Muscle of arm (tissue), 12 donors: ENCODE results near the gene SYTL1. TPM values are rescaled to one million over a fixed set of nuclear protein-coding genes. Genes with fewer than 3 reads are reported as not detected.

ENCODE experiments used
- DNase-seq: peaks from one replicate; pipeline ENCODE4 v3.0.0-alpha.2; 2013
- polyA plus RNA-seq, 12 donors: library from polyadenylated mRNA; unstranded; fragments of 120-200 nt; gene quantifications; one replicate each; pipeline ENCODE4 v1.2.1, GENCODE V29; 2013; ENCODE audit not compliant: insufficient read length in 12 of 12

Gene SYTL1
- polyA plus RNA-seq, 12 donors: 0.38 to 19.4 (median 0.83) TPM; not detected in 1

- no peak for DNase-seq
These were observed 25.0 kb upstream of the SYTL1 start for GRCh38 chr1:27316860-27317259.

GRCh38 chr1:27318136-27318535, 23.7 kb upstream of the SYTL1 start:
- no peak for DNase-seq

- no peak for DNase-seq
These were observed 23.2 kb upstream of the SYTL1 start for GRCh38 chr1:27318596-27318995.

- peak; percentile 96 for DNase-seq
These were observed 19.8 kb upstream of the SYTL1 start, which contains the start of gene TMEM222 for GRCh38 chr1:27321813-27322568. TSS of gene TMEM222 (plus strand) at chr1:27322163. CDS start at chr1:27322198, 35 bp downstream.

- DNase-seq: no peak
These were observed 19.1 kb upstream of the SYTL1 start for GRCh38 chr1:27322569-27323240.

GRCh38 chr1:27325286-27325685, 16.5 kb upstream of the SYTL1 start:
- DNase-seq: no peak

- no peak for DNase-seq
These were observed 13.9 kb upstream of the SYTL1 start for GRCh38 chr1:27327964-27328363.

GRCh38 chr1:27330786-27331185, 11.0 kb upstream of the SYTL1 start:
- no peak for DNase-seq

GRCh38 chr1:27331426-27331825, 10.4 kb upstream of the SYTL1 start:
- no peak for DNase-seq

GRCh38 chr1:27331922-27332321, 9.9 kb upstream of the SYTL1 start:
- DNase-seq: no peak

- no peak for DNase-seq
These were observed 9.1 kb upstream of the SYTL1 start for GRCh38 chr1:27332536-27333281.

GRCh38 chr1:27333717-27334279, 8.0 kb upstream of the SYTL1 start:
- no peak for DNase-seq

GRCh38 chr1:27335506-27336422, 6.1 kb upstream of the SYTL1 start:
- DNase-seq: no peak

- DNase-seq: no peak
These were observed 5.1 kb upstream of the SYTL1 start for GRCh38 chr1:27336756-27337155.

- no peak for DNase-seq
These were observed 3.1 kb upstream of the SYTL1 start for GRCh38 chr1:27338751-27339150.

- no peak for DNase-seq
These were observed 2.6 kb upstream of the SYTL1 start for GRCh38 chr1:27339213-27339612.

GRCh38 chr1:27342391-27342777, 562 bp downstream of the SYTL1 start:
- no peak for DNase-seq

- no peak for DNase-seq
These were observed 1.2 kb downstream of the SYTL1 start for GRCh38 chr1:27342778-27343638.

- DNase-seq: no peak
These were observed 1.8 kb downstream of the SYTL1 start for GRCh38 chr1:27343639-27344025.

- DNase-seq: no peak
These were observed 3.5 kb downstream of the SYTL1 start for GRCh38 chr1:27345272-27345671.
